IPS DF 19.7 (cell line): ENCODE data around the gene MRPL22.
"Not testable (repeated sequence)": the region's sequence is repeated elsewhere in the genome, so short reads cannot be mapped to it uniquely, and the experiment has no call there.

Experiments
- DNase-seq: peaks from one replicate; pipeline ENCODE4 v3.0.0-alpha.2; 2013; ENCODE audit warnings: low read depth, low spot score

The MRPL22 gene

GRCh38 chr5:154940375-154940771 lies 500 bp upstream of the MRPL22 start:
- no peak for DNase-seq

DNA sequence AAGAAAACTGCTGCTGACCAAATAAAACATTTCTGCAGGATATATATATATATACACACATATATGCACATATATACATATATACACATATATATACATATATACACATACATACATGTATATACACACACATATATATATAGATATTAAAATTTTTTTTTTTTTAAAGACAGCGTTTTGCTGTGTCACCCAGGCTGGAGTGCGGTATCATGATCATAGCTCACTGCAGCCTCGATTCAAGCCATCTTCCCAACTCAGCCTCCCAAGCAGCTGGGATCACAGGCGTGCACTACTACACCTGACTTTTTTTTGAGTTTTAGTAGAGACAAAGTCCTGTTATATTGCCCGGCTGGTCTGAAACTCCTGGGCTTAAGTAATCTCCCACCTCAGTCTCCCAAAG lies 2.7 kb downstream of the MRPL22 start:
- no peak for DNase-seq

GRCh38 chr5:154944716-154945115 lies 3.8 kb downstream of the MRPL22 start:
- no peak for DNase-seq

DNA sequence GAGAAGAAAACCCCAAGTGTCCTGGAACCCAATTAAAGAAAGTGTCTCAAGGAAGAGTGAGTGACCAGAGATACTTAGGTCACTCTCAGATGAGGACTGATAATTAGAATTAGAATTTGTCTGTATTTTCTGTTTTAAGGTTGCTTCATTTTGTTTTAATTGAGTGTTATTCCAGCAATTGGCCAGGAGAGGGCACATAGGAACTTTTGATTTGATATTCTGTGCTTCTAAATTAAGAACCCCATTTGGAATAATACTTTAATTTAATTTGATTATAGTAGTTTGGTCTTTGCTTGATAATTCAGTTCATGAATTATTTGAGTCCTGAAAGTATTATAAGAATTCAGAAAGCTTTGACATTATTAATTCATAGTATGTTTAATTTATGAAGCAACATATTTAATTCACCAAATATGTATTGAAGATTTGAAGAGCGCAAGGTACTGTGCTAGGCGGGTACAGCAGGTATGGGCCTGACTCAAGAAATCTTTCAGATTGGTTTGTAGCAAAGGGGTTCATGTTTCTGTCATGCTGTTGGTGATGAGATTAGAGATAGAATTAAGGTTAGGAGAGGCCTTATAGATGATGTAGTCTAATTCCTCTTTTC lies 4.9 kb downstream of the MRPL22 start:
- no peak for DNase-seq

- DNase-seq, result no peak
These were observed 6.9 kb downstream of the MRPL22 start for GRCh38 chr5:154947778-154948177.

- no peak for DNase-seq
These were observed 7.4 kb downstream of the MRPL22 start for GRCh38 chr5:154948313-154948712.

DNA sequence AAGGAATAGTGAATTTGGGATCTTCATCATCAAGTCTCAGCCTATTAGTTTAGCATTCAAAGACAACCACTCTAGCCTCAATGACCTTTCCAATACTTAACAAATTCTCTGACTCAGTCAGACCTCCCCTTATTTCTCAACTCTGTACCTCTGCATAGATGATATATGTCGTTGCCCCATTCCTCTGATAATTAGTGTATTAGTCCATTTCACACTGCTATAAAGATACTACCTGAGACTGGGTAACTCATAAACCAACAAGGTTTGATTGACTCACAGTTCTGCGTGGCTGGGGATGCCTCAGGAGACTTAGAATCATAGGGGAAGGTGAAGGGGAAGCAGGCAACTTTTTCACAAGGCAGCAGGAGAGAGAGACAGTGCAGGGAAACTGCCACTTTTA lies 8.9 kb downstream of the MRPL22 start:
- no peak for DNase-seq

DNA sequence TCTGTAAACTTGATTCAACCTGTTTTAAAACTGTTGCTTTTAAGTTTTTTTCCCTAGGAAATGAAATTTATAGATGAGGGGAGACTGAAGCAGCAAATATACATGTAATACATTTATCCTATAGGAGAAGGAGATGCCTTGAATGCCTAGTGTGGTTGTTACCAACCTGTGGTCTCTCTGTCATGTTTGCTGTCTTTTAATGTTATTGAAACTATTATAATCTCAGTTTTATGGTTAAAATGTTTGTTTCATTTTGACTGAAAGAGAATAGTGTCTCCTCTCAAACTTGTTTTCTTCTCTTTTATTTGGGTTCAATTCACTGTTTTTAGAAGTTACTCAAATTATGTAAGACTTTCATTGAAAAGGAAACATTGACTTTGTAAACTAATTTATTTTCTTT lies 15.8 kb downstream of the MRPL22 start:
- DNase-seq, result no peak

GRCh38 chr5:154962494-154962893 lies 21.6 kb downstream of the MRPL22 start:
- no peak for DNase-seq

DNA sequence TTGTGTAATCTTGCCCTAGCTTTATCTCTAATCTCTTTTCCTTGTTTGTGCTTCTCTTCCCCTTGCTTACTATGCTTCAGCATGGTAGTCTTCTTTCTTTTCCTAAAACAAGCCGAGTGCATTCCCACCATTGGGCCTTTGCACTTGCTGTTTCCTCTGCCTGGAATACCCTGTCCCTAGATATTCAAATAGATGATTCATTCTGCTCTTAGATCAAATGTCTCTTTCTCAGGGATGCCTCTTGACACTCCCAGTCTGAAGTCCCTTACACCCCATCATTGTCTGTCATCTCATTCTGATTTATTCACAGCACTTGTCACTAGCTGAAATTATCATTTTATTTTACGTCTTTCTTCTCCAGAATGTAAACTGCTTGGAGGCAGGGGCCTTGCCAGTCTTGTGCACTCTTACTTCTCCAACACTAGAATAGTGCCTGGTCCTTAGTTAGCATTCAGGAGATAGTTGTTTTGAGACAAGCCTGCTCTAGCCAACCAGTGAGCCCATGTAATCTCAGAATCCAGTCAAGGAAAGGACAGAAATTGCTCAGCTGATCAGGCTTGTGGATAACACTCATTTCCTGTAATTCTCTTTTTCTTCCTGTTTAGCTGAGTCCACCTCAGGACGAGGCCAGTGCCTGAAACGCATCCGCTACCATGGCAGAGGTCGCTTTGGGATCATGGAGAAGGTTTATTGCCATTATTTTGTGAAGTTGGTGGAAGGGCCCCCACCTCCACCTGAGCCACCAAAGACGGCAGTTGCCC lies 25.4 kb downstream of the MRPL22 start:
- no peak for DNase-seq

- no peak for DNase-seq
These were observed 26.0 kb downstream of the MRPL22 start for GRCh38 chr5:154966874-154967273.

GRCh38 chr5:154967421-154968024 lies 26.6 kb downstream of the MRPL22 start:
- DNase-seq, result no peak

GRCh38 chr5:154968953-154969352 lies 28.1 kb downstream of the MRPL22 start:
- DNase-seq, result no peak

- no peak for DNase-seq
These were observed 29.9 kb downstream of the MRPL22 start for GRCh38 chr5:154970759-154971158.

GRCh38 chr5:154971501-154971900 lies 30.6 kb downstream of the MRPL22 start:
- DNase-seq, result no peak

GRCh38 chr5:154972476-154973080 lies 31.7 kb downstream of the MRPL22 start:
- DNase-seq, result no peak

GRCh38 chr5:154976082-154976481 lies 35.2 kb downstream of the MRPL22 start:
- DNase-seq, result not testable (repeated sequence)

GRCh38 chr5:154977409-154977808 lies 36.5 kb downstream of the MRPL22 start:
- no peak for DNase-seq

DNA sequence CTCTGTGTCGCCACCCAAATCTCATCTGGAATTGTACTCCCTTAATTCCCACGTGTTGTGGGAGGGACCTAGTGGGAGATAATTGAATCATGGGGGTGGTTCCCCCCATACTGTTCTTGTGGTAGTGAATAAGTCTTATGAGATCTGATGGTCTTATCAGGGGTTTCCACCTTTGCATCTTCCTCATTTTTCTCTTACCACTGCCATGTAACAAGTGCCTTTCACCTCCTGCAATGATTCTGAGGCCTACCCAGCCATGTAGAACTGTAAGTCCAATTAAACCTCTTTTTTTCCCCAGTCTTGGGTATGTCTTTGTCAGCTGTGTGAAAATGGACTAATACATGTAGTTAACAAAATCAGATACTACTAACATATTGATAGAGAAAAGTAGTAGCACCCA lies 37.4 kb downstream of the MRPL22 start:
- not testable (repeated sequence) for DNase-seq

DNA sequence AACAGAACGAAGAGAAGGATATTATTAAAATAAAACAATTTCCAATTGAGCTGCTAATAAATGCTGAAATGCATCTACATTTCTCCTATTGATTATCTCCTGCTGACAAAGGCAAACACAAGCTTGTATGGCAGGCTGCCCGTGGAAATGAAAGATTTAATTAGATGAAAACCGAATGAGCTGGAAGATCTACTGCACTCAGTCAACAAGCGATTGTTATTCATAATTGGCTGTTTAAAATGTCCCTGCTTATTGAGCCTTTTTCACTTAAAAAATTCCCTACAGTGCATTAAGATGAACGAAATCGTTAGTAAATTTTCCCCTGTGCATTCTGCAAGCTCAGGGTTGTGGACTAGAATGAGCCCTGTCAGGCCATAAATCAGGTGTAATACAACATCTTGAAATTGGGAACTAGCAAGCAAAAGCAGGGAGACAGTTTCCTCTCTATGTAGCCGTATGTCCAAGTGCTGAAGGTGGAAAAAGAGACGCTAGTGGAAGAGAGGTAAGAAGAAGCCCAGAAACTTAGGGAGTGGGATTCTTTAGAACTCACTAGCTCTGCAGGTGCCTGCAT lies 44.2 kb downstream of the MRPL22 start:
- DNase-seq, result no peak

DNA sequence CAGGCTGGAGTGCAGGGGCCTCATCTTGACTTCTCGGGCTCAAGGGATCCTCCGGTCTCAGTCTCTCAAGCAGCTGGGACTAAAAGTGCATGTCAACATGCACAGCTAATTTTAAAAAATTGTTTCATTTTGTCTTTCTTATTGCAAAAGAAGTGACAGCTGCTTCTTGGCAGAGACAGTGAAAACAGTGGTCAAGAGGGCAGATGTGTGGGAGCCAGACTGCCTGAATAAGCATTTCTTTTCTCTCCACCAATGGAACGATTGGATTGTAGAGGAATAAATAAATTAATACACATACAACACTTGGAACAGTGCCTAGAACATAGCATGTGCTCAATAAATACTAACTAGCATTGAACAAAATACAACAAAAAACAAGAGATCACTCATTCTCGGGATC lies 45.3 kb downstream of the MRPL22 start:
- DNase-seq, result no peak

DNA sequence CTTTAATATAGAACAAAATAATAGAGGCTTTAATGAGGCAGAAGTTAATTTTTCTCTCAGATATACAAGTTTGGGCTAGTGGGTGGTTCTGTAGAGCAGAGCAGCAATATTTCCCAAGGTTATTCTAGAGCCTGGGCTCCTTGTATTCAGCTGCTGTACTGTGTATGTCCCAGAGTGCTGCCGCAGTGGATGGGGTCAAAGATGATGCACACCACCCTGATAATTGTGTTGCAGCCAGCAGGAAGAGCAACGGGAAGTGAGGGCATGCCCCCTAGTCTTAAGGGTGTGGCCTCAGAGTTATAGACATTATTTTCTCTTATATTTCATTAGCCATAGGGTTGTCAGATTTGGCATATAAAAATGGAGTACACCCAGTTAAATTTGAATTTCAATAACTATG lies 48.8 kb downstream of the MRPL22 start:
- no peak for DNase-seq
